K562 (cell line): ENCODE results near the gene PPIF. TPM values are rescaled to one million over a fixed set of nuclear protein-coding genes. Genes with fewer than 3 reads are reported as not detected.

Experiments
- ATAC-seq: fragments of 200-7000 bp; cut with Tn5 transposase; 3 replicates; pipeline ENCODE4 v1.9.1; 2020; ENCODE audit warnings: moderate library complexity
- BruUV-seq: library from RNA; stranded (reverse); fragments of 400-500 nt; replicated peaks from 2 replicates; lab custom pipeline; 2021; lab: Mats Ljungman, UMichigan
- CTCF ChIA-PET: fragments of 300-600 bp; formaldehyde crosslinking; extraction: SDS; loops from one replicate; lab custom pipeline; 2021; ENCODE audit warnings: low intra/inter-chr PET ratio; lab: Yijun Ruan, JAX
- POLR2A ChIA-PET: fragments of 300-600, 350-650 bp; sonication (Branson Sonifier 250); formaldehyde crosslinking; extraction: SDS; loops from one replicate; lab custom pipeline; 2021; ENCODE audit warnings: antibody characterized with exemption, inconsistent platforms; lab: Yijun Ruan, JAX
- DNase-seq, 4 experiments: peaks; one replicate each; pipeline versions ENCODE4 v3.0.0 to v3.0.0-alpha.2; 2011 to 2018; ENCODE audit warnings: low spot score in 3 of 4, mixed read lengths in 3 of 4; ENCODE audit errors: extremely low read depth in 1 of 4
- FAIRE-seq: peaks from 2 replicates; lab custom pipeline; 2011; peaks lifted over from hg19 to GRCh38; lab: Jason Lieb, UNC
- H2AFZ ChIP-seq: 2 replicates; pipeline ENCODE4 v1.6.0; 2011; ENCODE audit warnings: low read depth, low read length, control low read depth, inconsistent platforms
- H3K27ac ChIP-seq: fragments of 200-600 bp; 3 replicates; pipeline ENCODE4 v1.8.0; 2011; ENCODE audit warnings: low read depth, mild to moderate bottlenecking, control low read depth, inconsistent platforms, low read length, moderate library complexity, mixed read lengths; ENCODE audit errors: extremely low read depth
- H3K27me3 ChIP-seq, 2 experiments: fragments of 300-600 bp in 1 of 2; 2 replicates in 1 of 2; 3 replicates in 1 of 2; pipeline versions ENCODE4 v1.6.0 to v1.8.0; 2011; ENCODE audit warnings: inconsistent platforms in 2 of 2, low read length in 2 of 2, mild to moderate bottlenecking in 1 of 2, mixed read lengths in 1 of 2, moderate library complexity in 1 of 2; ENCODE audit not compliant: control insufficient read depth in 2 of 2, insufficient read depth in 2 of 2
- H3K36me3 ChIP-seq: fragments of 300-600 bp; 3 replicates; pipeline ENCODE4 v1.8.0; 2011; ENCODE audit warnings: mild to moderate bottlenecking, low read length, inconsistent platforms; ENCODE audit not compliant: control insufficient read depth, insufficient read depth
- H3K4me1 ChIP-seq, 2 experiments: fragments of 200-600 bp in 1 of 2; replicated peaks in 1 of 2; 2 replicates in 1 of 2; 3 replicates in 1 of 2; pipeline versions ENCODE4 v1.5.1 to v1.8.0; 2011; ENCODE audit warnings: inconsistent platforms in 2 of 2, low read length in 2 of 2, mild to moderate bottlenecking in 1 of 2, mixed read lengths in 1 of 2, moderate library complexity in 1 of 2; ENCODE audit not compliant: control insufficient read depth in 2 of 2, insufficient read depth in 2 of 2
- H3K4me2 ChIP-seq: 2 replicates; pipeline ENCODE4 v1.6.1; 2011; ENCODE audit warnings: low read length, control low read depth, inconsistent platforms, mixed read lengths; ENCODE audit not compliant: insufficient read depth
- H3K4me3 ChIP-seq: fragments of 200-600 bp; sonication (generic), shearing (Covaris generic); 2 replicates; pipeline ENCODE4 v1.5.1; 2016; ENCODE audit warnings: control low read depth, inconsistent platforms
- H3K79me2 ChIP-seq: fragments of 200-600 bp; 3 replicates; pipeline ENCODE4 v1.8.0; 2011; ENCODE audit warnings: low read length, inconsistent platforms; ENCODE audit not compliant: control insufficient read depth, insufficient read depth
- H3K9ac ChIP-seq, 2 experiments: 2 replicates each; pipeline versions ENCODE4 v1.6.0 to v1.6.1; 2011; ENCODE audit warnings: low read depth in 2 of 2, low read length in 2 of 2, control low read depth in 1 of 2, inconsistent platforms in 1 of 2, mild to moderate bottlenecking in 1 of 2, mixed read lengths in 1 of 2; ENCODE audit not compliant: insufficient read depth in 1 of 2
- H3K9me1 ChIP-seq: one replicate; pipeline ENCODE4 v1.6.0; 2011; ENCODE audit warnings: inconsistent platforms, mild to moderate bottlenecking, low read length, moderate library complexity; ENCODE audit not compliant: control insufficient read depth, insufficient read depth
- H3K9me3 ChIP-seq: replicated peaks from 2 replicates; pipeline ENCODE4 v1.5.1; 2011; ENCODE audit warnings: low read depth, low read length, inconsistent platforms; ENCODE audit not compliant: control insufficient read depth, insufficient read depth
- H4K20me1 ChIP-seq: replicated peaks from 2 replicates; pipeline ENCODE4 v1.6.1; 2011; ENCODE audit warnings: low read length, inconsistent platforms, mixed read lengths; ENCODE audit not compliant: control insufficient read depth, insufficient read depth
- DEAF1 ChIP-seq: fragments of 450-650 bp; formaldehyde crosslinking; IDR thresholded peaks from 2 replicates; pipeline ENCODE4 v1.4.0; 2020; ENCODE audit warnings: mild to moderate bottlenecking, moderate library complexity
- EHMT2 ChIP-seq: fragments of 450-650 bp; IDR thresholded peaks from 2 replicates; pipeline ENCODE4 v1.6.1; 2018; ENCODE audit warnings: antibody characterized with exemption
- FOXJ2 ChIP-seq: fragments of 200-800 bp; sonication (Bioruptor generic); IDR thresholded peaks from 2 replicates; pipeline ENCODE4 v1.6.1; 2016; ENCODE audit warnings: missing genetic modification characterization, missing compliant biosample characterization
- FOXK2 ChIP-seq, 2 experiments: fragments of 450-650 bp; IDR thresholded peaks in 1 of 2; conservative IDR thresholded peaks in 1 of 2; 2 replicates each; pipeline ENCODE4 v1.6.1; 2016; ENCODE audit warnings: low read depth in 2 of 2, mild to moderate bottlenecking in 1 of 2
- FOXP1 ChIP-seq: sonication (generic); formaldehyde crosslinking; IDR thresholded peaks from 2 replicates; pipeline ENCODE4 v1.8.0; 2022; ENCODE audit warnings: mild to moderate bottlenecking, missing genetic modification reagents
- HDAC1 ChIP-seq, 2 experiments: fragments of 450-650 bp; IDR thresholded peaks; 2 replicates each; pipeline ENCODE4 v1.6.1; 2016 to 2017; ENCODE audit warnings: inconsistent platforms in 1 of 2, mild to moderate bottlenecking in 1 of 2, moderate library complexity in 1 of 2
- HDAC8 ChIP-seq: fragments of 450-650 bp; IDR thresholded peaks from 2 replicates; pipeline ENCODE4 v1.6.1; 2016; ENCODE audit warnings: mild to moderate bottlenecking, missing genetic modification characterization, moderate library complexity, missing compliant biosample characterization
- JUND ChIP-seq, 2 experiments: IDR thresholded peaks; 2 replicates in 1 of 2; 3 replicates in 1 of 2; pipeline ENCODE4 v1.6.1; 2011; ENCODE audit warnings: borderline replicate concordance in 2 of 2, low read depth in 2 of 2, low read length in 2 of 2, improper control_type of control experiment in 1 of 2, missing biosample characterization in 1 of 2, missing genetic modification characterization in 1 of 2, missing genetic modification reagents in 1 of 2
- MTA3 ChIP-seq: fragments of 450-650 bp; formaldehyde crosslinking; IDR thresholded peaks from 2 replicates; pipeline ENCODE4 v1.6.1; 2017; ENCODE audit warnings: mild to moderate bottlenecking, borderline replicate concordance
- RB1 ChIP-seq: fragments of 450-650 bp; IDR thresholded peaks from 2 replicates; pipeline ENCODE4 v1.6.1; 2017; ENCODE audit warnings: low read depth, mild to moderate bottlenecking
- RBFOX2 ChIP-seq: fragments of 200-400 bp; formaldehyde crosslinking; IDR thresholded peaks from 2 replicates; pipeline ENCODE4 v1.6.1; 2017; ENCODE audit warnings: low read depth, mild to moderate bottlenecking, low read length, moderate library complexity
- RCOR1 ChIP-seq, 2 experiments: IDR thresholded peaks; 2 replicates each; pipeline ENCODE4 v1.6.1; 2012; ENCODE audit warnings: low read depth in 2 of 2, low read length in 2 of 2, borderline replicate concordance in 1 of 2, improper control_type of control experiment in 1 of 2
- SMC3 ChIP-seq: conservative IDR thresholded peaks from 2 replicates; pipeline ENCODE4 v1.6.1; 2011; ENCODE audit warnings: low read depth, low read length, improper control_type of control experiment; ENCODE audit not compliant: insufficient read depth
- SRSF3 ChIP-seq: fragments of 200-400 bp; formaldehyde crosslinking; IDR thresholded peaks from 2 replicates; pipeline ENCODE4 v1.6.1; 2016; ENCODE audit warnings: mild to moderate bottlenecking, low read length, moderate library complexity; ENCODE audit not compliant: insufficient read depth
- XRCC5 ChIP-seq: fragments of 200-400 bp; formaldehyde crosslinking; IDR thresholded peaks from 2 replicates; pipeline ENCODE4 v1.6.1; 2017; ENCODE audit warnings: low read depth, mild to moderate bottlenecking, low read length
- ZBTB7A ChIP-seq: IDR thresholded peaks from 2 replicates; pipeline ENCODE4 v1.6.1; 2011; ENCODE audit warnings: low read depth, mild to moderate bottlenecking, low read length, moderate library complexity, borderline replicate concordance; ENCODE audit not compliant: control insufficient read depth
- ZNF12 ChIP-seq: sonication (generic); formaldehyde crosslinking; IDR thresholded peaks from 2 replicates; pipeline ENCODE4 v1.4.0; 2020; ENCODE audit warnings: mild to moderate bottlenecking, missing genetic modification reagents
- ZZZ3 ChIP-seq: fragments of 450-650 bp; IDR thresholded peaks from 2 replicates; pipeline ENCODE4 v1.6.1; 2016; ENCODE audit warnings: antibody characterized with exemption, mild to moderate bottlenecking, moderate library complexity
- WGBS: fragments of 100-300 bp; shearing (Covaris generic); methylation state at CpG from one replicate; pipeline ENCODE4 v1.1.6; 2016; ENCODE audit warnings: low coverage, mixed read lengths; ENCODE audit not compliant: insufficient coverage; ENCODE audit errors: missing lambda C conversion rate; 5-methylcytosine and 5-hydroxymethylcytosine counted together
- in situ Hi-C: fragments of 300-500 bp; cut with MboI; formaldehyde crosslinking; loops from 4 replicates; pipeline ENCODE4 v1.15.0; 2018; ENCODE audit warnings: inconsistent platforms, mixed read lengths
- intact Hi-C: fragments of 100-400 bp; cut with micrococcal nuclease; formaldehyde crosslinking; loops from 2 replicates; pipeline ENCODE4 v1.14.2; 2022
- polyA plus RNA-seq, 8 experiments: library from polyadenylated mRNA; depleted of rRNA in 4 of 8; stranded (reverse) in 5 of 8; unstranded in 3 of 8; fragments of >200 nt; fragmentation: Nextera tagmentation in 2 of 8; fragmentation: Illumina TruSeq in 1 of 8; extraction: Ambion mirVana in 2 of 8; extraction: Trizol in 1 of 8; gene quantifications; 2 replicates each; pipeline versions ENCODE4 v1.2.1 to v1.2.3, GENCODE V29; 2011 to 2014; ENCODE audit warnings: inconsistent platforms in 1 of 8, missing spikeins in 1 of 8
- total RNA-seq, 7 experiments: library from RNA; depleted of rRNA in 6 of 7; stranded (reverse); fragments of >200 nt in 6 of 7; fragmentation: Illumina TruSeq in 2 of 7; extraction: Trizol in 2 of 7; gene quantifications; 2 replicates each; pipeline versions ENCODE4 v1.2.1 to v1.2.3, GENCODE V29; 2011 to 2021; ENCODE audit warnings: low replicate concordance in 1 of 7

The PPIF gene
- total and polyA plus RNA-seq, 9 of the 15 experiments (the other 6 are each of a cell fraction or from before 2014, with no cell fraction given), result 40.9 to 287 (median 117) TPM

GRCh38 chr10:79400146-79401004, 53.1 kb downstream of the PPIF start:
- no peak overlapping the region for H3K4me3 ChIP-seq
- peaks cover 3% of the 10 kb centered on the region; the same call in 1 of the 2 replicates for H4K20me1 ChIP-seq
- no peak overlapping the region for H3K27ac ChIP-seq
- no TSS peak for BruUV-seq
- no peaks in the 10 kb centered on the region for H3K9me3 ChIP-seq
- H2AFZ ChIP-seq, result peak overlapping the region; percentile 96
- CTCF ChIA-PET, result no interaction called here
- no peaks in the 10 kb centered on the region for H3K9me1 ChIP-seq
- H3K79me2 ChIP-seq, result no peaks in the 10 kb centered on the region
- no peaks in the 10 kb centered on the region for H3K27me3 ChIP-seq
- H3K4me1 ChIP-seq, result peaks cover 44 to 63% of the 10 kb centered on the region in 2 experiments
- H3K4me2 ChIP-seq, result peak overlapping the region; percentile 72; the same call in 1 of the 2 replicates
- H3K36me3 ChIP-seq, result no peaks in the 10 kb centered on the region
- 53% methylated on average over 11 of the region's 11 CpGs for WGBS
- peak; percentile 84 for FAIRE-seq
- no peak overlapping the region; a peak in 1 of 4 replicates for H3K9ac ChIP-seq
- intact Hi-C loops (loop anchor here (2.0 kb wide), 1 partner anchor 66 kb away; no protein-coding TSS in a partner anchor), in situ Hi-C loops (no loop called here)
- POLR2A ChIA-PET, result interaction anchor here (0.6 to 2.8 kb wide), 5 partner anchors 9 to 58 kb away, joined by 3 to 11 read pairs (median 5); no protein-coding TSS in a partner anchor
- peak; percentile 86 to 89 (median 87) for DNase-seq
- peak; percentile 90 for ATAC-seq
- TF ChIP-seq HDAC1 (IDR thresholded peaks at IDR 0.05) (no peak), SMC3 (peak; percentile 58), JUND (IDR thresholded peaks at IDR 0.05; ENCODE audit: borderline replicate concordance, low read depth, low read length) (0 out of 2 replicates have a peak, but pooled peaks have one; percentile 40), JUND (tag; IDR thresholded peaks at IDR 0.05; ENCODE audit: borderline replicate concordance, low read depth, low read length) (no peak; the same call in 2 of the 3 replicates), MTA3 (peak; percentile 53; the same call in 1 of the 2 replicates), FOXK2 (conservative IDR thresholded peaks at IDR 0.05 in 1 of 2, IDR thresholded peaks at IDR 0.05 in 1 of 2; ENCODE audit: low read depth in 2 of 2) (peak in 1 of 2 experiments; percentile 30; a peak in 1 of 4 replicates), SRSF3 (no peak), ZZZ3 (no peak), ZBTB7A (peak; percentile 66; the same call in 1 of the 2 replicates), FOXJ2 (tag) (no peak), HDAC8 (tag) (0 out of 2 replicates have a peak, but pooled peaks have one; percentile 25), RB1 (peak; percentile 29; the same call in 1 of the 2 replicates), RCOR1 (IDR thresholded peaks at IDR 0.05; ENCODE audit: borderline replicate concordance in 1 of 2, low read depth in 2 of 2, low read length in 2 of 2) (0 out of 4 replicates have a peak, but pooled peaks of 1 of the 2 experiments have one; percentile 46), EHMT2 (peak; percentile 49; the same call in 1 of the 2 replicates), FOXP1 (CRISPR knock-in tag) (0 out of 2 replicates have a peak, but pooled peaks have one; percentile 8), ZNF12 (no peak), RBFOX2 (no peak), DEAF1 (peak; percentile 12; the same call in 1 of the 2 replicates), XRCC5 (peak; percentile 89)
